Activated T-helper 9 cell treated with anti-CD3 and anti-CD28 coated beads, Interleukin-2, amount 50 U/mL, for 16 hours (primary cell): ENCODE data around the gene WDR20.
A peak's percentile ranks its signal among the peaks of the same experiment; 100 is the strongest.
"Not testable (repeated sequence)": the region's sequence is repeated elsewhere in the genome, so short reads cannot be mapped to it uniquely, and the experiment has no call there.

Experiments used
- DNase-seq: peaks from one replicate; pipeline ENCODE4 v3.0.0-alpha.2; 2020; ENCODE audit warnings: low read depth

WDR20 gene

GRCh38 chr14:102134021-102134420 is 5.7 kb upstream of the WDR20 start:
- not testable (repeated sequence) for DNase-seq

GRCh38 chr14:102134719-102135118 is 5.0 kb upstream of the WDR20 start:
- not testable (repeated sequence) for DNase-seq

GRCh38 chr14:102135456-102135855 is 4.2 kb upstream of the WDR20 start:
- DNase-seq: not testable (repeated sequence)

- DNase-seq: no peak
Observed at GRCh38 chr14:102138535-102138934, 1.2 kb upstream of the WDR20 start.

- DNase-seq: no peak
Observed at GRCh38 chr14:102138961-102139285, 774 bp upstream of the WDR20 start.

- peak; percentile 8 for DNase-seq
Observed at GRCh38 chr14:102140027-102140749, 491 bp downstream of the WDR20 start.

GRCh38 chr14:102140750-102141145 is 1.1 kb downstream of the WDR20 start:
- no peak for DNase-seq

GRCh38 chr14:102141797-102142196 is 2.1 kb downstream of the WDR20 start:
- DNase-seq: no peak

- DNase-seq: no peak
Observed at GRCh38 chr14:102144914-102145313, 5.2 kb downstream of the WDR20 start.

- no peak for DNase-seq
Observed at GRCh38 chr14:102145395-102145794, 5.7 kb downstream of the WDR20 start.

GRCh38 chr14:102146423-102146822 is 6.7 kb downstream of the WDR20 start:
- no peak for DNase-seq

GRCh38 chr14:102150083-102150482 is 10.4 kb downstream of the WDR20 start:
- no peak for DNase-seq

- DNase-seq: no peak
Observed at GRCh38 chr14:102150744-102151143, 11.0 kb downstream of the WDR20 start.

- not testable (repeated sequence) for DNase-seq
Observed at GRCh38 chr14:102151411-102151810, 11.7 kb downstream of the WDR20 start.

- DNase-seq: no peak
Observed at GRCh38 chr14:102154121-102154520, 14.4 kb downstream of the WDR20 start.

GRCh38 chr14:102154821-102155549 is 15.3 kb downstream of the WDR20 start:
- DNase-seq: no peak

- no peak for DNase-seq
Observed at GRCh38 chr14:102157346-102157745, 17.6 kb downstream of the WDR20 start.

- no peak for DNase-seq
Observed at GRCh38 chr14:102158797-102159196, 19.1 kb downstream of the WDR20 start.

- DNase-seq: no peak
Observed at GRCh38 chr14:102159841-102160240, 20.1 kb downstream of the WDR20 start.

- no peak for DNase-seq
Observed at GRCh38 chr14:102162487-102162886, 22.8 kb downstream of the WDR20 start.

GRCh38 chr14:102164241-102164641 is 24.5 kb downstream of the WDR20 start:
- no peak for DNase-seq

- no peak for DNase-seq
Observed at GRCh38 chr14:102164965-102165364, 25.3 kb downstream of the WDR20 start.

- DNase-seq: no peak
Observed at GRCh38 chr14:102170061-102170460, 30.4 kb downstream of the WDR20 start.
